Fibroblast of peridontal ligament (primary cell): ENCODE results near the gene KCNJ9.
"Not testable (repeated sequence)": the region's sequence is repeated elsewhere in the genome, so short reads cannot be mapped to it uniquely, and the experiment has no call there.

Experiments
- DNase-seq: peaks from one replicate; pipeline ENCODE4 v3.0.0-alpha.2; 2010; ENCODE audit errors: extremely low read depth

The KCNJ9 gene

DNA sequence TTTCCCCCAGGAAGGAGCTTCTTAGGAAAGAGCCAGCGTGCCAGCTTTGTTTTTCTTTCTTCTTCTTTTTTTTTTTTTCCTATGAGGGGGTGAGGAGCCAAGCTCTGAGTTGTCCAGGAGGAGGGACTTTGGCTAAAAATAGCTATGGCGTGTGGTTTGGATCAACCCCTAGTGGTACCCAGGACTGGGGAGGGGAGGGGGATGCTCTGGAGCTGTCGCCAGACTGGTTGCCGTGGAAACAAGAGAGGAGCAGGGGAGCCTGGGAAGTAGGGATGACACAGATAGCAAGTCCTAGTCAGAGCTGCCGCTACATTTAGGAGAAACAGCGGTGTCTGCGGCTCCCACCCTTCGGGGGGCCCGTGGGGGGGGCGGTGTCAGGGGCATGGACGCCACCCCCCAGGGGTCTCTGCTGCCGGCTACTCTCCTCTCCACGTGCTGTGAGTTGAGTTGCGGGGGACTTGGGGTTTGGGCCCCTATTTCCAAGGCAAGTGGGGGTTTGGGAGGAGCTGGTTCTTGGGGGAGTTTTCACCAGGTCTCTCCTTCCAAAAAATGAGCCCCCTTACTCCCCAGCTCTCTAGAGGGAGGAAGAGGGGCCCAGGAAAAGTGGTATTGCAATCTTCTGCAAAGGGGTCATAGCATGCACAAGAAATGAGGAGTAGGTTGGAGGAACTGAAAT lies at the start of gene KCNJ9:
Gene KCNJ9, plus strand, starts transcription at position 278 of the 676 bp plus-strand sequence. CDS start 2,493 bp downstream, outside the sequence.
- peak; percentile 52 for DNase-seq

GRCh38 chr1:160032165-160032820 lies 49.0 kb upstream of the KCNJ9 start:
- DNase-seq: no peak

- DNase-seq: no peak
Observed at GRCh38 chr1:160040476-160040875, 40.9 kb upstream of the KCNJ9 start.

- DNase-seq: no peak
Observed at GRCh38 chr1:160043543-160043942, 37.8 kb upstream of the KCNJ9 start.

GRCh38 chr1:160045653-160046052 lies 35.7 kb upstream of the KCNJ9 start:
- no peak for DNase-seq

- DNase-seq: peak; percentile 49
Observed at GRCh38 chr1:160046494-160047110, 34.7 kb upstream of the KCNJ9 start.

DNA sequence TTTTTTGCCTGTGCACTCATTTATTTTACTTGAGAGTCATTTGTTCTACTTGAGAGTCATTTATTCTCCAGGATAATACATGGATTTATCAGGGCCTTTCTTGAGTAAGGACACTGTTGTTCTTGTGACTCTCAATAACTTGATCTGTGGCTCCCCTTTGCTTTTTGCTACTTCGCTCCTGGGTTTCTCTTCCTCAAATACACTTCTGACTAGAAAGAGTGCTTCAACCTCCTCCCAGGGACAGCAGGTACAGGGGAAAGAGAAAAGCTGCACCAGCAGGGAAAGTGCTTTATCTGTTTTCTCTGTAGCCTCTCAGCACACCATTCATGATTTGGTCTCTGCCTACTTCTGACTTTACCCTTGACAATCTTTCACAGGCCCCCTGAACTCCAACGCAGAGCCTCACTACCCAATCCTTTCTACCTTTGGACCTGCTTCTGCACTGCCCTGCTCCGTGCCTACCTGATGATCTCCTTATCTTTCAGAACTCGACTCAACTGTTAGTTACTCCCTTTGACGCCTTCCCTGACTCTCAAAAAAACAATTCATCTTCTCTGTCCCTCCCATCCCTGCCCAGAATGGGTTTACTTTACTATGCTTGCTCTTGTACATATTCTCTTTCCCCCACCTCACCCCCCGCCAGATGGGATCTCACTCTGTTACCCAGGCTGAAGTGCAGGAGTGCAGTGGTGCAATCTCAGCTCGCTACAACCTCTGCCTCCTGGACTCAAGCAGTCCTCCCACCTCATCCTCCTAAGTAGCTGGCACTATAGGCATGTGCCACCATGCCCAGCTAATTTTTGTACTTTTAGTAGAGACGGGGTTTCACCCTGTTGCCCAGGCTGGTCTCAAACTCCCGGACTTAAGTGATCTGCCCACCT lies 34.0 kb upstream of the KCNJ9 start:
- DNase-seq: no peak

DNA sequence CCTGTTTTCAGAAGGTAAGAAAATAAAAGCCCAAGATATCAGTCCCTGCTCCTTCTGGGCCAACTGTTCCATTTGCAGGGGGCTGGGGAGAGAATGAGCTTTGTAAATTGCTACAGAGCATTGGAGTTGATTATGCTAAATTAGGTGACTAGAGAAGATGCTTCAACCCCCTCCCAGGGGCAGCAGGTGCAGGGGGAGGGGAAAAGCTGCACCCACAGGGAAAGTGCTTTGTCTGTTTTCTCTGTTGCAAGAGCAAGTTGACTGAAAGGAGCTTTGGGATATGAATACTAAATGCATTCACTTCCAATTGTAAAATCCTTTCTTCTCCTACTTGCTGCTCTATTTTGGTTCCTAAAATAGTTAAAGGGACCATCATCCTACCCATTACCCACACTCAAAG lies 33.0 kb upstream of the KCNJ9 start:
- DNase-seq: no peak

DNA sequence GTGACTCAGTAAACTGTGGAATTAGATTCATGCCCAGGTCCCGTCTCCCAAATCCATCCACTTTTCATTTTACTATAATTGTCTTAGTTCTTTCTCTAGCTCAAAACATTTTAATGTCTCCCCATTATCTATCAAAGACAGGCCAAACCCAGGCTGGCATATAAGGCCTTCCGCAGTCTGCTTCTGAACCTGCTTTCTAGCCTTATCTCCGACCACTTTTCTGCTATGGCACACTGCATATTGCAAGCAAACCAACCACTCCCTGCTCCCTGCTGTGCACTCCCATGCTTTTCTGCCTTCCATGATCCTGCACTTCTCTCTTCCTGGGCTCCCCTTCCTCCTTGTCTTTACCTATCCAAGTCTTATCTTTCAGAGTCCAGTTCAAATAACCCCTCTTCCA lies 32.2 kb upstream of the KCNJ9 start:
- DNase-seq: no peak

DNA sequence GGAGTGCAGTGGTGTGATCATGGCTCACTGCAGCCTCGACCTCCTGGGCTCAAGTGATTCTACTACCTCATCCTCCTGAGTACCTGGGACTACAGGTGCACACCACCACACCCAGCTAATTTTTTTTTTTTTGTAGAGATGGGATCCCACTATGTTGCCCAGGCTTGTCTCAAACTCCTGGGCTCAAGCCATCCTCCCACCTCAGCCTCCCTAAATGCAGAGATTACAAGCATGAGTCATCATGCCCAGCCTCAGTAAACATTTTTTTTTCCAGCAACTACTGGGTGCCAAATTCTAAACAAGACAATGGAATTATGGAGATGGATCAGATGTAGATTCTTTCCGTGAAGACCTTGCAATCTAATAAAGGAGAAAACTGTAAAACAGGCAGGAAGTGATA lies 31.2 kb upstream of the KCNJ9 start:
- not testable (repeated sequence) for DNase-seq

DNA sequence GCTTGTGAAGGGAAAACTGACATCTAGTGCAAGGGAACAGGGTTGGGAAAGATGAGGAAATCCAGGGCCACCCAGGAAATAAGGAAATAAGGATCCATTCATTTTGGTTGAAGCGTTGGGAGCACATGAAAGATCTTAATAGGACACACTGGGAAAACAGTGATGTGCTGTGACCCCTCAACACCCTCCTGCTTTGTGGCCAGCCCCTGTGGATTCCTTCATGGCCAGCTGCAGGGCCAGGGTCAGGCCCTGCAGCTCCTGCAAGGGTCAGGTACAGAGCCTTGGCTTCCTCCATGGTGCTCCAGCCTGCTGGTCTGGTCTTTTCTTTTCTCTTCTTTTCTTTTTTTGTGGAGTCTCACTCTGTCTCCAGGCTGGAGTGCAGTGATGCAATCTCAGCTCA lies 30.7 kb upstream of the KCNJ9 start:
- no peak for DNase-seq

- DNase-seq: no peak
Observed at GRCh38 chr1:160052936-160053335, 28.4 kb upstream of the KCNJ9 start.

GRCh38 chr1:160053548-160054365 lies 27.6 kb upstream of the KCNJ9 start:
- no peak for DNase-seq

DNA sequence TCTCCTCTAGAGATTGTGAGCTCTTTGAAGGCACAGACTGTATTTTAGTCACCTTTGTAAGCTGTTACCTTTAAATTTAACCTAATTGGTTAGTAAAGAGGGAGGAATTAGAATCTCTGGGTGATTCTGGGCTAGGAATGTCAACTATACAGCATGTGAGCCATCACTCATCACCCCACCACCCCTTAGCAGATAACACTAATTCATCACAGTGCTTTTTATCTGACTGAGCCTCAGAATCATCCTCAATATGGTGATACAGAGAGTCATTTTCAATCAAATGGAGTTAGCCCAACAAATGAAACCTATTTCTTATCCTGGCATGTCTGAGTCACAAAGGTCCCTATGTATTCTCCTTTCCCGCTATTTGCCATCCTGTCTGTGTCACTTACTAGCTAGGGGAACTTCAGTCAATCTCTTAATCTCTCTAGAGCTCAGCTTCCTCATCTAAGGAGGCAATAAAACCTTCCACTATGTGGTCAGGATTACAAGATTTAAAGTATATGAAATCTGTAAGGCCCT lies 24.6 kb upstream of the KCNJ9 start:
- DNase-seq: no peak

DNA sequence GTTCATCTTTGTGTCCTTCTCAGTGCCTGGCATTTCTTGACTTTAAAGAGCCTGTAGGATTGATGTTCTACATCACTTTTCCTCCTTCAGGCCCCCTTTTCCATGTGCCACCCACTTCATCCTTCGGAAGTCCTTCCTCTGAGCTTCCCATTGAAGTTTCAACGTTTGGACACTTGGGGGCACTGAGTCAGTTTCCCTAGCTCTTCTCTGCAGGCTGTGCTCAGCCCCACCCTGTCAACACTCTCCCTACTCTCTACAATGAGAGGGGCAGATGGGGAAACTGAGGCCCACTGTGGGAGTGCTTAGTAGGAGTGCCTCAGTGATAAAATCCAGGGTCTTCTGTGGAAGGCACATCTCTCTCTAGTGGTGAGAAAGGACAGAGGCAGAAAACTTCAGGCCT lies 23.3 kb upstream of the KCNJ9 start:
- peak; percentile 10 for DNase-seq

GRCh38 chr1:160061369-160062229 lies 19.7 kb upstream of the KCNJ9 start:
- DNase-seq: no peak

DNA sequence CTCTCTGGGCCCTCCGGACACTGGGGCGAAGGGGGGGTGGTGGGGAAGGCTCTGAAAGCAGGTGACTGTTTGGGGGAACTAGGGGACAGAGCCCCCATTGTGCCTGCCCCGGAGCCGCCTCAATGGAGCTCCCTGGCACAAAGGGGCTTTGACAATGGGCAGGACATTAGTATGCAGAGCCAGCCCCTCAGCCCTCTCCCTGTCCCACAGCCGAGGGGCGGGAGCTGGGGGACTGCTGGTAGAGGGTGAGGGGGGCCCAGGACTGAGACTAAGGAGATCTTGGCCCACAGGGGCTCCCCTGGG lies 19.2 kb upstream of the KCNJ9 start:
- DNase-seq: no peak

DNA sequence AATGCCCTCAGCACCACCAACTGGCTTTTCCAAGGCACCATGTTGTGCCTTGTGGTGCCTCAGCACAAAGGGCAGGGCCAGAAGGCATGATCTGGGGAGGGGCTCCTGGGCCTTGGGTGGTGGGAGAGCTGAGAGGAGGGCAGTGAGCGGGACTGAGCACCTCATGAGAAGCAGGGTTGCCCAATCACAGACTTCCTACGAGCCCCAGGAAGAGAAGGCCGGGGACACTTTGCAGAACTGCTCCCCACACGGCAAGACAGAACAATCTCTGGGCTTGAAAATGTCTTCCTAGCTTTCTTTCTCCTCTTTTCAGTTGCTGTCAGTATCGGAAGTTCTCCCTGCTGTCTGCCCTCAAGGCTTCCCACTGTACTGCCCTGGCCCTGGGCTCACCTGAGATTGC lies 18.2 kb upstream of the KCNJ9 start:
- DNase-seq: no peak

DNA sequence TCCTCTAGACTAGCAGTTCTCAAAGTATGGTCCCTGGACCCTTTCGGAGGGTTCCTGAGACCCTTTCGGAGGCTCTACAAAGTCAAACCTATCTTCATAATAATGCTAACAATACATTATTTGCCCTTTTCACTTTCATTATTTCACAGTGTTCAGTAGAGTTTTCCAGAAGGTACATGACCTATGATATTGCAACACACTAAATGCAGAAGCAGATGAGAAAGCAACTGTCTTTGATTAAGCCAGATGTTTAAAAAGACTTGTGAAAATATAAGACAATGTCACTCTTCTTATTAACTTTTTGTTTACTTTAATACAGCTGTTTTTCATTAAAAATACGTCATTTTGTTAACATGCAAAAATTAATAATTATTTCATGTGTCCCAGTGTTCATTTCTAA lies 17.2 kb upstream of the KCNJ9 start:
- no peak for DNase-seq

DNA sequence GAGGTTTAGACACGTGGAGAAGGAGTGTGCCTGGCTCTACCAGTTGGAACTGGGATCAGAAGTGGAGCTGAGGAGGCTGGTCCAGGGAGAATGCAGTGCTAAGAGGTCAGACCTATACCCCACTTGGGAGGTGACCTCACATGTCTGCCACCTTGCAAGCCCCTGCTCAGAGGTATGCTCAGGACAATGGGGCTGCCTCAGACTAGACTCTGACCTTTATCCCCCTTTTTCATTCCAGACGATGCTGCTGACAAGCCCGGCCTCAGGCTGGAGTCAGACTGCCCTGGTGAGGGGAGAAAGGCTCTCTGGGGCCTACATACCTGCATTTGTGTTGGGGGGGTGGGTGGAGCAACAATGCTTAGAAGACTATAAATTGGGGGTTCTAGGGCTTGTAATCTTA lies 16.6 kb upstream of the KCNJ9 start:
- no peak for DNase-seq
